Activated CD8-positive, alpha-beta memory T cell treated with anti-CD3 and anti-CD28 coated beads for 36 hours (primary cell): ENCODE data around the gene ARHGAP26. TPM values are rescaled to one million over a fixed set of nuclear protein-coding genes. Genes with fewer than 3 reads are reported as not detected.
"Not testable (repeated sequence)": the region's sequence is repeated elsewhere in the genome, so short reads cannot be mapped to it uniquely, and the experiment has no call there.

ENCODE experiments used
- CTCF ChIA-PET: fragments of 350-600 bp; sonication (Branson Sonifier 250); formaldehyde crosslinking; loops from one replicate; lab custom pipeline; 2021; ENCODE audit warnings: antibody characterized with exemption; lab: Charles Lee
- POLR2A ChIA-PET: fragments of 350-600 bp; sonication (Branson Sonifier 250); formaldehyde crosslinking; loops from one replicate; lab custom pipeline; 2021; ENCODE audit warnings: antibody characterized with exemption; lab: Charles Lee
- total RNA-seq, 2 experiments: library from RNA; stranded (reverse); gene quantifications; one replicate each; pipeline ENCODE4 v1.2.3, GENCODE V29; 2021

ARHGAP26 gene
- total RNA-seq, 2 experiments from 2014 or later, result 15.6 to 15.7 TPM

DNA sequence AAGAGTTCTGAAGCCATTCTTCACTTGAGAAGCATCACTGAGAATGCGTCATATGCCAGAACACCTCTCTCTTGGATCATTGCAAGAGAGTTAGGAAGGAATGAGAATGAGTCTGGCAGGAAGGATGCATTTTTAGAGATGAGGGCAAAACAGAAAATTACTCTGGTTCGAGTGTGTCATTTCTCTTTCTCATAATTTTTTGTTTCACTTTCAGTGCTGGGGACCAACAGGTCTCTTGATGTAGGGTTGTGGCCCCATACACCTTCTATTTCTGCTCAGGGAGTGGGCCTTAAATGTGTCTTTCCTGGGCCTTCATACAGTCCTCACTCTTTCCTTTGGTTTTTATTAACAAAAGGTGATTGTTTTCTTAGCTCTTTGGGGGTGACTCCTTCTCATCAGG, 330.9 kb downstream of the ARHGAP26 start:
- ChIA-PET POLR2A (interaction anchor here (0.7 kb wide), 1 partner anchor 351 kb away, joined by 3 read pairs; no protein-coding TSS in a partner anchor), CTCF (no interaction called here)

DNA sequence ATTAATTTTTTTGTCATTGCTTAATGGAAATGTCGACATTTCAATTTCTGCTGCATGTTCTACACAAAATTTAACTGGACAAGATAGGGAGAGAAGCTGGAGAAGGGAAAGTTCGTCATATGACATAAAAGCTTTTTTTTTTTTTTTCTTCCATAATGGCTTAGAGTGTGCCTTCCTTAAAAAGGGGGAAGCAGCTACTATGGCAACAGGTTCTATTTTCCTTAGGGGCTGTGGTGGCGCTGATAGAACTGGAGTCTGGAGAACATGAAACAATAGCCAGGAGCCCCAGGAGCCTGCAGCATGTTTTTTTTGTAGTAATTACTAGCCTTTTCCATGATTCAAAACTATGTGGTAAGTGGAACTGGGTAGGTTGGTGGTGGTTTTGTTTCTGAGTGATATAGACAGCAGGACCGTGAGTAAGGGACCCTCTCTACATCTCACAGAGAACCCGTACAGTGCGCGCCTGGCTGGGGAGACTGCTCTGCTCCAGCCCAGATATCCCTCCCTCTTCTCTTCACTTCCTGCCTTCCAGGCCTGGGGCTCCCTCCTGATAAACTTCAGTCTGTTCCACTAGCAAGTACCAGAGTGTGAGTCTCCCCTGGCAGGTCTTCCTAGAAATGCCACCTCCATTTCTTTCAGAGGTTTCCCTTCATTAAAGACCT, 331.7 kb downstream of the ARHGAP26 start:
- CTCF ChIA-PET, result no interaction called here
- POLR2A ChIA-PET, result no interaction called here

DNA sequence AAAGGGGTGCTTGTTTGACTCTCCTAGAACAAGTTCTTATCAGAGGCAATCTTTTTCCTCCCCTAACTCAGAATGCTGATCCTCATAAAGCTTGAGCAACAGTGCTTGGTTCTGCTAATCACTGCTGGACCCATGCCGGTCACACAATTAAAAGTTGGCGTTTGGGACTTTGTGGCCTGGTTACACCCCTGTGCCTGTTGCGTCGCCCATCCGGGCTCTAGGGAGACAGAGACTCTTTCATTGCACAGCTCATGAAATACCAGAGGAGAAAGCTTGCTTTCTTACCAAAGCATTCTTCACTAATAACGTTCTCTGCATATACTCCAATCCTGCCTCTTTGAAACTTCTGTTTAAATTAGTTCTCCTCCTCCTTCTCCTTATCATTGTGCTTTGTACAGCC, 332.2 kb downstream of the ARHGAP26 start:
- ChIA-PET CTCF (no interaction called here), POLR2A (no interaction called here)

DNA sequence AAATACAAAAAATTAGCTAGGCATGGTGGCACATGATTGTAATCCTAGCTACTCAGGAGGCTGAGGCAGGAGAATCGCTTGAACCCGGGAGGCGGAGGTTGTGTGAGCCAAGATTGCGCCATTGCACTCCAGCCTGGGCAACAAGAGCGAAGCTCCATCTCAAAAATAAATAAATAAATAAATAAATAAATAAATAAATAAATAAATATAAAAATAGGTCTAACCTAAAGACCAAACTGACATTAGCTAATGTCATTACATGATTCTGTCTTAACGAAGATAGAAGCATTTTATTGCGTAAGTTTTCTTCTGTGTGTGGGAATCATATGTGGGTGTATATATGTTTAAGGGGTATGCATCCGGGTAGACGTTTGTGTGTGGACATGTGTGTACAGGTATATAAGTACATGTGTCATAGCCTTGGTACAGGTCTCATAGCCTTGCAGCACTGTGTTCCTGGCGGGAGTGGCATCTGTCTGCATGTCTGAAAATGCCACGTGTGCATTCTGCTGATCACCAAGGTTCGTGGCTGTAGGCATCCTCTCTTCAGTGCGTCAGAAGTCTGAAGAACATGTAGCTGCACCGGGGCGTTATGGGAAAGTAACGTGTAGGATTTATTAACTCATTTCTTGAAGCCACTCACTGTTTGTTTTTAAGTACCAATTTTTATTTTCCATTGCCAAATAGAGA, 335.2 kb downstream of the ARHGAP26 start:
- CTCF ChIA-PET, result interaction anchor here (0.6 to 1.0 kb wide), 2 partner anchors 9 to 13 kb away, joined by 3 read pairs; no protein-coding TSS in a partner anchor
- POLR2A ChIA-PET, result no interaction called here

DNA sequence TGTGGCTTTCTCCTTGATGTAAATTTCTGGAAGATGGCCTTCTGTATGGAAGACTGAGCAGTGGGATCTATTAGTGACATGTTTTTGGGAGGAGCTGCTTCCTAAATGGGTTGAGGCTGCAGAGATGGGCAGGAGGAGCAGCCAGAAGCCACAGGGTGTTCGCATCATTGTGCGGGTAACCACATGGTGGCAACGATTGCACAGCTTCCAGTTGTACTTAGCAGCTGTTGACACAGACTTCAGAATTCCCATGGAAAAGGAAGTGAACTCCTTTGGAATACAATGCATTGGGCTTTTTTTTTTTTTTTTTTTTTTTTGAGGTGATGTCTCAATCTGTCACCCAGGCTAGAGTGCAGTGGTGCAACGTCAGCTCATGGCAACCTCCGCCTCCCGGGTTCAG, 336.0 kb downstream of the ARHGAP26 start:
- ChIA-PET CTCF (interaction anchor here (1.0 kb wide), 1 partner anchor 12 kb away, joined by 3 read pairs; no protein-coding TSS in a partner anchor), POLR2A (interaction anchor here (0.6 kb wide), 1 partner anchor 83 kb away, joined by 4 read pairs; no protein-coding TSS in a partner anchor)

DNA sequence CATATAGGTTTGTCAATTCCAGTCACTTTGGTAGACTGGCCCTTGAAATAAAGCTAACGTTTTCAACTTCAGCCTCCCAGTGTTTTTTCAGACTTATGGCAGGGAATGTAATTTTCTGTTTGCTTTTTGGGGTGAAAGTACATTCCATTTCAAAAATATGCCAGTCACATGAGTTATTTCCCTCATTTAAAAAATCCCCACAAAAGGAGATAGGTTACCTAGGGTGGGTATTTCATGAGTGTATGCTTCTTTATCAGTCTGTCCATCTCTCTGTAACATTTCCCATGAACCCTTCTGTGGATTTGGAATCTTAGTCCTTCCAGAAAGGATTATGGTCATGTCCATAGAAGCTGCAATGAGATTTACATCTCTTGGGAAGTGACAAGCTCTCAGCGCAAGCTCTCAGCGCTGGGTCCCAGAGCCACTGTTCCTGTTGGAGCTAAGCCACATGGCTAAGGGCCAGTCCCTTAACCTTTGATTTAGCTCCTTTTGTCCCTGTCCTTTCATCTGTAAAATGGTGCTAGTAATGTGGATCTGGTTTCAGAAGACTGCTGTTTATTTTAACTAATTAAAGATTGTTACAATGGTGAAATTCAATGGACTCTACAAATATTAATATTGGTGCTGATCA, 338.4 kb downstream of the ARHGAP26 start:
- ChIA-PET CTCF (no interaction called here), POLR2A (no interaction called here)

DNA sequence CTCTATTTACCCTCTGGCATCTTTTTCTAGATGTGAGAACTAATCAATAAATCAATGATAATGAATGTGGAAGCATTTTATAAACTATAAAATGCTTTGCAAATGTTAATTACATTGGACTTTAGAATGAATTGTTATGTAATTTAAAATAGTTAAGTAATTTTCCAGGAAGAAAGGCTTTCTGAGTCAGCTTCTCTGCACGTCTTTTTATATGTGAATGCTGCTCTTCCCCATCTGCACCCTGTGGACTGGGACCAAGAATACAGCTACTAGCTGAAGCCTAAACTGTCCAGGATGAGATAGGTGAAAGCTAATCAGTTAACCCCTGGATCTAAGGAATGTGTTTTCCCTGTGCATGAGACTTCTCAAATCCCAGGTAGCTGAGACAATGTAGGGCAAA, 340.4 kb downstream of the ARHGAP26 start:
- CTCF ChIA-PET, result no interaction called here
- POLR2A ChIA-PET, result no interaction called here

DNA sequence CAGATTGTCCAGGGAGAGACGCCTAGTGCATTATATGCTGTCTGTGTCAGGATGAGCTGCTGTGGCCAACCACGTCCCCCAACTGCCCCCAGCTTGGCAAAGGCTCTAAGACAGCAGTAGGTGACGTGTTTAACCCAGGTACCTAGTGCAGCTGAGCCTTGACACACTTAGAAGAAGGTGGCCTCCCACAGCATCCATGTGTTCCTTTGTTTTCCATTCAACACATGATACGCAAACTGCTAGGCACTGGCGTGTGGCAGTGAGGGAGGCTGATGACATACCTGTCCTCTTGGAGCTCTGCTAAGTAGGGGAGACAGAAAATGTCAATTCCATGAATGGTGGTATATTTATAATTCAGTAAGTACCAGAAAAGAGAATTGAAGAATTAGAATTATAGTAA, 341.6 kb downstream of the ARHGAP26 start:
- CTCF ChIA-PET, result interaction anchor here (0.6 kb wide), 1 partner anchor 14 kb away, joined by 3 read pairs; no protein-coding TSS in a partner anchor
- POLR2A ChIA-PET, result no interaction called here

DNA sequence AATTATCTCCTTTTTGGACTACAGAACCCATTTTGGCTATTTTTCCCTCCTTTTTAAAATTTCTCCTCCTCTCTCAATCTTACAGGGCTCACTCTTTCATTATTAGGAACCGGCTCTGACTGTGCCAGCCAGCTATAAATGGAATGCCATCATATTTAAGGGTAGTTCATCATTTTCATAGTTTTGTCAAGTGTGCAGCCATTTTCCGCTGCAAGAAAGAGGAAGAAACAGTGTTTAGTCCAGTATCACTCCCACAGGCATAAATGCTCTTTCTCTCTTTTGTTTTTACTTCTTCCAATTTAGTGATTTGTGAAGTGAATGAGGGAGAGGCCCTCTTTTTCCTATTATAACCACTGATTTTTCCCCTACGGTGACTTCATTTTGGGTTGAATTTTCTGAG, 343.3 kb downstream of the ARHGAP26 start:
- POLR2A ChIA-PET, result no interaction called here
- CTCF ChIA-PET, result interaction anchor here (1.8 kb wide), 1 partner anchor 8 kb away, joined by 3 read pairs; no protein-coding TSS in a partner anchor

DNA sequence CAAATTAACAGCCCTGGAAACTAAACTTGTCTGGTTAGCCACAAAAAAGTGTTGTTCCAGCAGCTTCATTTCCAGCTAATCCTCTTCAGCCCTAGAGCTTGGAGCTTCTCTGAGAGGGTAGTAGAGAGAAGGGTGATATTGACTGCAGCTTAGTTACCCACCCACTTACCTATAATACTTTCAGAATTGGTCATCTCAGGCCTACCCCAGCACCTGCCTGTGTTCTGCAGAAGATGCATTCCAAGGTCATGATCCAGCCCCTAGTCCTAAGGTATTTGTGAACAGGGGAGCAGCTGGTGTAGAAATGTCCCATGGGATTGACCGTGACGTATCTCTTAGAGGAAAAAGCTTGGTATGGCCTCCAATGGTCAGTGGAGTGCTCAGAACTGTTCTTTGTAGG, 344.3 kb downstream of the ARHGAP26 start:
- ChIA-PET CTCF (interaction anchor here (0.6 to 1.8 kb wide), 2 partner anchors 9 to 98 kb away, joined by 3 read pairs; no protein-coding TSS in a partner anchor), POLR2A (no interaction called here)

DNA sequence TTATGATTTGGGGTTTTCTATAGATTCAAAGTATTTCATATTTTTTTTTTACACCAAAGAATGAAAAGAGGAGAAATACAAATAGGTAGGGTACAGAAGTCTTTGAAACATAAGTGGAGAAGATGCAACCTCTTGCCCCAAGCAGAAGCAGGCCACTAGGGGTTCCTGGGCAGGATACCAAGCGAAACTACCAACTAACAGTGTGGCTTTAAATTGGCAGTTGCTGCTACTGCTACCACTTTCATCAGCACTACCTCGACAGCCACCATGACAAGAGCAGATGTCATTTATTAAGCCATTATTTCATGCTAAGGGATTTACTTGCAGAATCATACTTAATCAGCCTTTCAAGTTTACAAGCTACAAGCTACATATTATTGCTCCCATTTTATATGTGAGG, 345.2 kb downstream of the ARHGAP26 start:
- ChIA-PET CTCF (interaction anchor here (1.8 kb wide), 1 partner anchor 10 kb away, joined by 3 read pairs; no protein-coding TSS in a partner anchor), POLR2A (interaction anchor here (0.6 kb wide), 1 partner anchor 331 kb away, joined by 3 read pairs; no protein-coding TSS in a partner anchor)

DNA sequence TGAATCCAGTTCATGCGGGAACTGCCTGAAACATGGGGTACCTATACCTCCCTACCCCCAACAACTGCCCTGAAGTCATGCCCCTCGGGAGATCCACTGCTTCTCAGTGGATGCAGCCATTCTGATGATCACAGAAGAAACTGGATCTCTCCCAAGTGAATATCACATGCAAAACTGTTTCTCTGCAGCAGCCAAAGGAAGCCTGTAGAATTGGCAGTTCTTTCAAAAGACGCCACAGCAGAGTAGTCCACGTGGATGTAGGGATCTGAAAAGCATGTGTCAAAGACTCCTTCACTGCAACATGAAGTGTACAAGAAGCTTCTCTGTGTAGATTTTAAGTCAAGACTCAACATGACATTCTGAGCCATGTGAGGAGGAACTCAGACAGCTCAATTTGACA, 346.6 kb downstream of the ARHGAP26 start:
- ChIA-PET CTCF (interaction anchor here (0.6 kb wide), 1 partner anchor 169 kb away, joined by 3 read pairs; no protein-coding TSS in a partner anchor), POLR2A (no interaction called here)

DNA sequence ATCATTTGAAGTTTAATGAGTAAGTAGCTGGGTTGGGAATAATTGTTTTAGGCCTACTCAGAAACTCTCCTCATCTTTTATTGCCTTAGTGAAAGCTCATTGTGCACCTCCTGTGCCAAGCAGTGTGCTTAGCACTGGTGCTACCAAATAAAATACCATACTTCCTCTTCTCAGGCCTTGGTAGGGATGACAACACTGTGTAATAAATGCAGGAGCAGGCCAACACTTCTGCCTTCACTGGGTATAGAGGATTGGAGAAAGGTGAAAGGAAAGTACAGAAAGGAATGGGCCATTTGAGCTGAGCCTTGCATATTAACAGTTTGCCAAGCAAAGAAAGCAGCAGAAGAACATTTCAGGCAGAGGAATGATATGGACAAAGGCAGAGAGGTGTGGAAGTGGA, 347.6 kb downstream of the ARHGAP26 start:
- CTCF ChIA-PET, result interaction anchor here (1.0 to 1.7 kb wide), 2 partner anchors 12 to 61 kb away, joined by 3 to 7 read pairs; no protein-coding TSS in a partner anchor
- POLR2A ChIA-PET, result interaction anchor here (0.5 kb wide), 1 partner anchor 286 kb away, joined by 4 read pairs; no protein-coding TSS in a partner anchor

DNA sequence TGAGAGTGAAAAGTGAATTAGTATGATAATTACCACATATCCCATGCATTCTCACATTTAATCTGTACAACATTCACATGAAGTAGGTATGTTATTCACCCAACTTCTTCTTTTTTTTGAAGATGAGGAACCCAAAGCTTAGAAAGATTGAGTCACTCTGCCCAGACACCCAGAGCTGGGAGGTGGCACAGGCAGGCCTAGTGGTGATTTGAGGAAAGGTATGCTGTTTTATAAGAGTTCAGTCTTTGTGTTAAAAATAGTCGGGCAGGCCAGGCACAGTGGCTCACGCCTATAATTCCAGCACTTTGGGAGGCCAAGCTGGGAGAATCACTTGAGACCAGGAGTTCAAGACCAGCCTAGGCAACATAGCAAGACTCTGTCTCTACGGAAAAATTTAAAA, 348.0 kb downstream of the ARHGAP26 start:
- ChIA-PET CTCF (interaction anchor here (0.6 to 1.7 kb wide), 3 partner anchors 12 to 1081 kb away, joined by 3 to 7 read pairs (median 5); no protein-coding TSS in a partner anchor), POLR2A (interaction anchor here (0.5 kb wide), 1 partner anchor 286 kb away, joined by 4 read pairs; no protein-coding TSS in a partner anchor)

DNA sequence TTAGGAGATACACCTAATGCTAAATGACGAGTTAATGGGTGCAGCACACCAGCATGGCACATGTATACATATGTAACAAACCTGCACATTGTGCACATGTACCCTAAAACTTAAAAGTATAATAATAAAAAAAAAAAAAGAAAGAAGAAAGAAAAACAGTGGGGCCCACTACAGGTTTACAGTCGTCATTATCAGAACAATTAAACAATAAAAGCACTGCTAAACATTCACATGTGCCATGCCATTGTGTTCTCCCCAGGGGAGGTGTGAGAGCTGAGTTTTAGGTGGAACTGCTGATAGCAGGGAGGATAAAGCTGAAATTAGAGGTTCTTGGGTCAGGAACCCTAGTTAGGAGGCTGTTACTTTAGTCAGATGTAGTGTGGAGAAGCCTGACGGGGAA, 348.6 kb downstream of the ARHGAP26 start:
- POLR2A ChIA-PET, result not testable (repeated sequence)
- CTCF ChIA-PET, result interaction anchor here (0.6 to 1.7 kb wide), 3 partner anchors 13 to 1080 kb away, joined by 3 to 7 read pairs (median 5); no protein-coding TSS in a partner anchor

DNA sequence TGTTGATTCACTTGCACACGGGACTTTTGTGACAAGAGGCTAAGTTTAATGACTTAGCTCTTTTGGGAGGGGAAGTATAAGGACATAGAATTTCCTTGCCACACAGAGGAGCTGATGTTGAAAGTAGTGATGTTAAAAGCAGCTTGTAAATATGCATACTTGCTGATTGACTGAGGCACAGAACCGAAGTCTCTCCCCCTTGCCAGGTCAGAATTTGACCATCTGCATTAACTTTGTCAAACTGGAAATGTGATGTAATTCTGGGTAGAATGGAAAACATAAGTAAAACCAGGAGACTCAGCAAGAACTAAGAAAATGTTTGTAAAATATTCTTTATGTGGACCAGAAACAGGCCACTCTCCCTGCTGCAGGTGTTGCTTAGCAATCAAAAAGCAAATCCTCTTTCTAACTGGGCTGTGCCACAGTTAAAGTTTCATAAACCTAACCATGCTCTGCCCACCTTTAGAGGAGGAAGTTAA, 349.2 kb downstream of the ARHGAP26 start:
- ChIA-PET POLR2A (no interaction called here), CTCF (interaction anchor here (1.7 kb wide), 1 partner anchor 63 kb away, joined by 7 read pairs; no protein-coding TSS in a partner anchor)

DNA sequence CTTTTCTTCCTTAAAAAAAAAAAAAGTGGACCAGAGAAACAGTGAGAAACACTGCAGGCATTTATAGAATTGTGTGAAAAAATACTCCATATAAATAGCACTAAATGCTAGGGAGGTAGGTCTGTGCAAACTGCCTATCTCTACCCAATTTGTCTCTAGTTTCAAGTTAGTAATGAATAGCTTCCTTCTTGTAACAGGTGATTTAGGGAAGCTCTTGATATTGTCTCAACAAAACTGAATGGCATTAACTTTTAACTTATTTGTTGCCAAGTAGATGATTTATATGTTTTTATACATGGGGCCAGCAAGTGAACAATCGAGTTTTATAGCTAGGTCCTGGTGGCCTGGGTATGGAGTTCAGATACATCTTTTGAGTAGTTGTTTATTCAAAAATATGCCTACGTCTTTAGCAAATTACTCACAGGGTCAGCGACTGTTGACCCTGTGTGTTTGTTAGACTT, 349.7 kb downstream of the ARHGAP26 start:
- POLR2A ChIA-PET, result no interaction called here
- CTCF ChIA-PET, result no interaction called here

DNA sequence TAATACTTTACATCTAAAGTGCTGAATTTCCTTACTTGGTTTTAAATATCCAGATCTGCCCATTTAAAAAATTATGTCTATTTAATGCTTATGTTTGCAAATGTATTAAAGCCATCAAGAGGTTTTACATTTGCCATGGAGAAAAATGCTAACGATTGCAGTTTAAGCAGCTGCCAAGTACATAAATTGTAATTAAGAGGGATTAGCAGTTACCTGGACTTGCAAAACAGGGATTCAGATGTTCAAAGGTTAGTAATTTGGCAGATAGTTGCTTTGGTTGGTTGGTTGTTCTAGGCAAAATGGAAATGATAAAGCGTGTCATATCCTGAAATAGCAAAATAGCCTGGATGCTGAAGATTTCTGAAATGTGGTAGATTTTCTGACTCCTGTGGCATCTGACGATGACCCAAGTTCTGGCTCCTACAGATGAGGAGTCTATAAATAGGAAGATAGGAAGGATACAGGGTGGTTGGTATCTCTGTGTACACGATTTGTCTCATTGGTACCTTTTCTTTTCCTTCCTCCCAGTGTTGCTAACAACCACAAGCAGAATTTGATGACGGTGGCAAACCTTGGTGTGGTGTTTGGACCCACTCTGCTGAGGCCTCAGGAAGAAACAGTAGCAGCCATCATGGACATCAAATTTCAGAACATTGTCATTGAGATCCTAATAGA, 350.4 kb downstream of the ARHGAP26 start:
- ChIA-PET POLR2A (no interaction called here), CTCF (no interaction called here)

DNA sequence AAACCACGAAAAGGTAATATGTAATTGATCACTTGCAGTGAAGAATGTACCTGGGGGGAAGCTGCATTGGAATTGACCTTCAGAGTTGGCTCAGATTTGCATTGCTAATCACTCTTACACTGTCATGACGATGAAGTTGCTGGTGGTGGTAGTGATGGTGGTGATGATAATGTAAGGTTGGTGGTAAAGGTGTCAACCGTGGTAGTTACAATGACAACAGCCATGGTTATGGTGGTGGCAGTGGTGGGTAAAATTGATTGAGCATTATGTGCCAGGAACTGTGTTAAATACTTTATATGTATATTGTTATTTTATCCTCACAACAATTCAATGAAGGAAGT, 350.9 kb downstream of the ARHGAP26 start:
- ChIA-PET POLR2A (no interaction called here), CTCF (no interaction called here)
